ENCODE results near the gene RPS6KA5.
A peak's percentile ranks its signal among the peaks of the same experiment; 100 is the strongest.

RPS6KA5 gene

GRCh38 chr14:90819734-90820393 lies 240.6 kb downstream of the RPS6KA5 start:
- DNase-seq (ENCODE audit: low read depth) = no peak
- no peak for TF ChIP-seq CTCF (IDR thresholded peaks at IDR 0.05; ENCODE audit: insufficient read depth, low read depth, low read length, missing control alignments)
- H3K4me3 ChIP-seq (ENCODE audit: low read depth, low read length) = no peak overlapping the region

GRCh38 chr14:90818715-90819114 lies 241.7 kb downstream of the RPS6KA5 start:
- no peak for TF ChIP-seq CTCF (IDR thresholded peaks at IDR 0.05; ENCODE audit: insufficient read depth, low read depth, low read length, missing control alignments)
- H3K4me3 ChIP-seq (ENCODE audit: low read depth, low read length) = no peak overlapping the region
- no peak for DNase-seq (ENCODE audit: low read depth)

- no peak overlapping the region for H3K4me3 ChIP-seq (ENCODE audit: low read depth, low read length)
- DNase-seq (ENCODE audit: low read depth) = no peak
- TF ChIP-seq CTCF (IDR thresholded peaks at IDR 0.05; ENCODE audit: insufficient read depth, low read depth, low read length, missing control alignments) = no peak
Observed at GRCh38 chr14:90816681-90817436, 243.6 kb downstream of the RPS6KA5 start.

GRCh38 chr14:90815822-90816662 lies 244.4 kb downstream of the RPS6KA5 start, which contains the start of gene TTC7B:
TSS of gene TTC7B (minus strand) at chr14:90816430. CDS start at chr14:90816295, 135 bp downstream.
- peak; percentile 36 for DNase-seq (ENCODE audit: low read depth)
- H3K4me3 ChIP-seq (ENCODE audit: low read depth, low read length) = no peak within 1 kb of the TSS
- TF ChIP-seq CTCF (IDR thresholded peaks at IDR 0.05; ENCODE audit: insufficient read depth, low read depth, low read length, missing control alignments) = peak; percentile 50

GRCh38 chr14:90815572-90815821 lies 244.9 kb downstream of the RPS6KA5 start:
- DNase-seq (ENCODE audit: low read depth) = no peak
- TF ChIP-seq CTCF (IDR thresholded peaks at IDR 0.05; ENCODE audit: insufficient read depth, low read depth, low read length, missing control alignments) = no peak
- no peak overlapping the region for H3K4me3 ChIP-seq (ENCODE audit: low read depth, low read length)

- DNase-seq (ENCODE audit: low read depth) = no peak
- no peak overlapping the region for H3K4me3 ChIP-seq (ENCODE audit: low read depth, low read length)
Observed at GRCh38 chr14:90814806-90815571, 245.5 kb downstream of the RPS6KA5 start.

More at GRCh38 chr14:90814806-90815571, 245.5 kb downstream of the RPS6KA5 start:
- TF ChIP-seq CTCF (IDR thresholded peaks at IDR 0.05; ENCODE audit: insufficient read depth, low read depth, low read length, missing control alignments) = no peak
